K562 (cell line): ENCODE measurements around the gene CHRDL2. TPM values are rescaled to one million over a fixed set of nuclear protein-coding genes. Genes with fewer than 3 reads are reported as not detected.

Experiments
- CTBP1 ChIP-seq: fragments of 450-650 bp; IDR thresholded peaks from 2 replicates; pipeline ENCODE4 v1.6.1; 2016; ENCODE audit warnings: borderline replicate concordance
- CTCFL ChIP-seq: IDR thresholded peaks from 2 replicates; pipeline ENCODE4 v1.6.1; 2011; ENCODE audit warnings: borderline replicate concordance, low read depth, mild to moderate bottlenecking, moderate library complexity, low read length; ENCODE audit not compliant: insufficient read depth, poor library complexity, severe bottlenecking
- DEAF1 ChIP-seq: fragments of 450-650 bp; formaldehyde crosslinking; IDR thresholded peaks from 2 replicates; pipeline ENCODE4 v1.4.0; 2020; ENCODE audit warnings: mild to moderate bottlenecking, moderate library complexity
- ESRRA ChIP-seq: fragments of 450-650 bp; IDR thresholded peaks from 2 replicates; pipeline ENCODE4 v1.6.1; 2014; ENCODE audit warnings: low read depth, mild to moderate bottlenecking, moderate library complexity, borderline replicate concordance
- ETS1 ChIP-seq: conservative IDR thresholded peaks from 2 replicates; pipeline ENCODE4 v1.6.1; 2011; ENCODE audit warnings: low read depth, mild to moderate bottlenecking, low read length; ENCODE audit not compliant: control insufficient read depth
- ETV1 ChIP-seq: fragments of 450-650 bp; conservative IDR thresholded peaks from 2 replicates; pipeline ENCODE4 v1.6.1; 2016; ENCODE audit warnings: missing genetic modification characterization, control low read depth, low read depth, missing compliant biosample characterization
- GABPB2 ChIP-seq: fragments of 250-450 bp; sonication (Bioruptor Pico); conservative IDR thresholded peaks from 2 replicates; pipeline ENCODE4 v1.5.1; 2021; ENCODE audit warnings: mild to moderate bottlenecking
- GATA2 ChIP-seq: sonication (generic); formaldehyde crosslinking; IDR thresholded peaks from 2 replicates; pipeline ENCODE4 v1.4.0; 2020; ENCODE audit warnings: mild to moderate bottlenecking, missing genetic modification reagents
- MEF2A ChIP-seq: IDR thresholded peaks from 2 replicates; pipeline ENCODE4 v1.6.1; 2011; ENCODE audit warnings: low read depth, mild to moderate bottlenecking, low read length, moderate library complexity; ENCODE audit not compliant: control insufficient read depth
- RAD21 ChIP-seq, 2 experiments: fragments of 250-450 bp in 1 of 2; fragments of 450-650 bp in 1 of 2; sonication (Bioruptor Pico) in 1 of 2; formaldehyde crosslinking in 1 of 2; IDR thresholded peaks in 1 of 2; conservative IDR thresholded peaks in 1 of 2; 2 replicates each; pipeline versions ENCODE4 v1.4.0 to v1.8.0; 2020 to 2022; ENCODE audit warnings: mild to moderate bottlenecking in 2 of 2, moderate library complexity in 1 of 2
- RBM25 ChIP-seq: fragments of 200-400 bp; formaldehyde crosslinking; IDR thresholded peaks from 2 replicates; pipeline ENCODE4 v1.6.1; 2018; ENCODE audit warnings: low read length, low read depth, moderate library complexity; ENCODE audit not compliant: severe bottlenecking
- UBTF ChIP-seq, 2 experiments: IDR thresholded peaks; 2 replicates each; pipeline ENCODE4 v1.6.1; 2012; ENCODE audit warnings: improper control_type of control experiment in 2 of 2, low read depth in 2 of 2, low read length in 2 of 2, borderline replicate concordance in 1 of 2
- ZBED1 ChIP-seq: IDR thresholded peaks from 2 replicates; pipeline ENCODE4 v1.6.1; 2014
- ZBTB5 ChIP-seq: fragments of 450-650 bp; IDR thresholded peaks from 2 replicates; pipeline ENCODE4 v1.6.1; 2017; ENCODE audit warnings: antibody characterized with exemption
- ZBTB7A ChIP-seq: IDR thresholded peaks from 2 replicates; pipeline ENCODE4 v1.6.1; 2011; ENCODE audit warnings: low read depth, mild to moderate bottlenecking, low read length, moderate library complexity, borderline replicate concordance; ENCODE audit not compliant: control insufficient read depth
- ZNF12 ChIP-seq: sonication (generic); formaldehyde crosslinking; IDR thresholded peaks from 2 replicates; pipeline ENCODE4 v1.4.0; 2020; ENCODE audit warnings: mild to moderate bottlenecking, missing genetic modification reagents
- ZNF589 ChIP-seq: fragments of 200-800 bp; sonication (Bioruptor generic); IDR thresholded peaks from 2 replicates; pipeline ENCODE4 v1.6.1; 2016; ENCODE audit warnings: low read depth, missing genetic modification characterization, missing compliant biosample characterization
- polyA plus RNA-seq, 8 experiments: library from polyadenylated mRNA; depleted of rRNA in 4 of 8; stranded (reverse) in 5 of 8; unstranded in 3 of 8; fragments of >200 nt; fragmentation: Nextera tagmentation in 2 of 8; fragmentation: Illumina TruSeq in 1 of 8; extraction: Ambion mirVana in 2 of 8; extraction: Trizol in 1 of 8; gene quantifications; 2 replicates each; pipeline versions ENCODE4 v1.2.1 to v1.2.3, GENCODE V29; 2011 to 2014; ENCODE audit warnings: inconsistent platforms in 1 of 8, missing spikeins in 1 of 8
- total RNA-seq, 7 experiments: library from RNA; depleted of rRNA in 6 of 7; stranded (reverse); fragments of >200 nt in 6 of 7; fragmentation: Illumina TruSeq in 2 of 7; extraction: Trizol in 2 of 7; gene quantifications; 2 replicates each; pipeline versions ENCODE4 v1.2.1 to v1.2.3, GENCODE V29; 2011 to 2021; ENCODE audit warnings: low replicate concordance in 1 of 7

Gene CHRDL2
- total and polyA plus RNA-seq, 9 of the 15 experiments (the other 6 are each of a cell fraction or from before 2014, with no cell fraction given), result not detected

GRCh38 chr11:74702383-74703007 is 28.7 kb downstream of the CHRDL2 start (continued):
- no peak for TF ChIP-seq UBTF (IDR thresholded peaks at IDR 0.05; ENCODE audit: borderline replicate concordance in 1 of 2, low read depth in 2 of 2, low read length in 2 of 2)
- TF ChIP-seq ZBTB7A, result no peak; the same call in 1 of the 2 replicates
- TF ChIP-seq MEF2A, result no peak
- peak; percentile 31; the same call in 1 of the 2 replicates for TF ChIP-seq GATA2
- no peak for TF ChIP-seq ZBED1
- TF ChIP-seq GABPB2 (CRISPR knock-in tag), result no peak
- no peak for TF ChIP-seq RBM25
- TF ChIP-seq ZBTB5, result no peak
- no peak for TF ChIP-seq ZNF12 (CRISPR knock-in tag)
- peak; percentile 35; the same call in 1 of the 2 replicates for TF ChIP-seq DEAF1 (CRISPR knock-in tag)
- TF ChIP-seq RAD21 (CRISPR knock-in tag; conservative IDR thresholded peaks at IDR 0.05 in 1 of 2, IDR thresholded peaks at IDR 0.05 in 1 of 2), result peak; percentile 57 to 77
- TF ChIP-seq ETV1 (tag), result no peak
- TF ChIP-seq CTBP1, result peak; percentile 59; the same call in 1 of the 2 replicates
- no peak for TF ChIP-seq ESRRA
- TF ChIP-seq ZNF589 (CRISPR knock-in tag), result no peak
- TF ChIP-seq ETS1, result no peak
- TF ChIP-seq CTCFL, result peak; percentile 22
